Lower leg skin (tissue), 4 donors: ENCODE data around the gene KCTD20. TPM values are rescaled to one million over a fixed set of nuclear protein-coding genes. Genes with fewer than 3 reads are reported as not detected.

ENCODE experiments used
- DNase-seq, 2 donors: peaks; one replicate each; pipeline ENCODE4 v3.0.0-alpha.2; 2019; ENCODE audit warnings: low spot score in 2 of 2
- H3K4me3 ChIP-seq: fragments of 200-600 bp; sonication (generic); 2 replicates; pipeline ENCODE4 v1.5.1; 2017; ENCODE audit warnings: mild to moderate bottlenecking, low read depth; ENCODE audit not compliant: poor library complexity, severe bottlenecking
- POLR2A ChIP-seq, 2 donors: fragments of 450-650 bp; IDR thresholded peaks; one replicate each; pipeline ENCODE4 v1.6.1; 2016 to 2017; ENCODE audit warnings: antibody characterized with exemption in 2 of 2, mild to moderate bottlenecking in 1 of 2, moderate library complexity in 1 of 2
- WGBS, 2 donors: methylation state at CpG; one replicate each; pipeline ENCODE4 v1.1.5; 2018; 5-methylcytosine and 5-hydroxymethylcytosine counted together
- intact Hi-C: fragments of 100-400 bp; cut with DNase I; formaldehyde crosslinking; loops from one replicate; pipeline ENCODE4 v1.15.0; 2023; ENCODE audit warnings: low total_unique reads
- total RNA-seq, 4 donors: library from RNA; depleted of rRNA; stranded (reverse); fragments of >200 nt; gene quantifications; one replicate each; pipeline ENCODE4 v1.1.0, GENCODE V29; 2016
- TF ChIP-seq, protein P1 (sequence below), 3 donors: fragments of 450-650 bp; IDR thresholded peaks; one replicate each; pipeline ENCODE4 v1.5.1; 2016; ENCODE audit warnings: antibody characterized with exemption in 3 of 3, mild to moderate bottlenecking in 3 of 3, moderate library complexity in 2 of 3

KCTD20 gene
- total RNA-seq, 4 donors from 2014 or later = 48.5 to 84.1 (median 56.8) TPM

DNA sequence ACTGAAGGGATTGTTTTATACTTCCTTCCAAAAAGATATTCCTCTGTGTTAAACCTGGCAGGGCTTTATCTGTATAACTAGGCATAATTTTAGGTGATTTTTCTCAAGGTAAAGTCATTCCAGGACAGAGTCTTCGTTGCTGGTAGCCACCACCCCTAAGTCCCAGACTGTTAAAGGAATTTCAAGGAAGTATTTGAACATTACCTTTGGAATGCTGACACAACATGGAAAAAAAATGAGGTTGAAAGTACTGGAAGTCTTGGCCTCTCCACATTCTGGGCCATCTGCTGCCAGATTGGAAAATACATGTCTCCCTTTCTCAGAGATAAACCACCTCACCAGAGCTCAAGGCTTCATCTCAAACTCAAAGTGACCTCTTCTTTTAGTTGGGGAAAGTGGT, 28.3 kb upstream of the KCTD20 start:
- no peak for DNase-seq
- TF ChIP-seq, protein P1, sequence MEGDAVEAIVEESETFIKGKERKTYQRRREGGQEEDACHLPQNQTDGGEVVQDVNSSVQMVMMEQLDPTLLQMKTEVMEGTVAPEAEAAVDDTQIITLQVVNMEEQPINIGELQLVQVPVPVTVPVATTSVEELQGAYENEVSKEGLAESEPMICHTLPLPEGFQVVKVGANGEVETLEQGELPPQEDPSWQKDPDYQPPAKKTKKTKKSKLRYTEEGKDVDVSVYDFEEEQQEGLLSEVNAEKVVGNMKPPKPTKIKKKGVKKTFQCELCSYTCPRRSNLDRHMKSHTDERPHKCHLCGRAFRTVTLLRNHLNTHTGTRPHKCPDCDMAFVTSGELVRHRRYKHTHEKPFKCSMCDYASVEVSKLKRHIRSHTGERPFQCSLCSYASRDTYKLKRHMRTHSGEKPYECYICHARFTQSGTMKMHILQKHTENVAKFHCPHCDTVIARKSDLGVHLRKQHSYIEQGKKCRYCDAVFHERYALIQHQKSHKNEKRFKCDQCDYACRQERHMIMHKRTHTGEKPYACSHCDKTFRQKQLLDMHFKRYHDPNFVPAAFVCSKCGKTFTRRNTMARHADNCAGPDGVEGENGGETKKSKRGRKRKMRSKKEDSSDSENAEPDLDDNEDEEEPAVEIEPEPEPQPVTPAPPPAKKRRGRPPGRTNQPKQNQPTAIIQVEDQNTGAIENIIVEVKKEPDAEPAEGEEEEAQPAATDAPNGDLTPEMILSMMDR (IDR thresholded peaks at IDR 0.05) = no peak
- no peak for TF ChIP-seq POLR2A (IDR thresholded peaks at IDR 0.05)
- H3K4me3 ChIP-seq = no peak overlapping the region
- 13 to 24% methylated on average over 1 of the region's 1 CpG for WGBS, 2 donors
- intact Hi-C loops = no loop called here

DNA sequence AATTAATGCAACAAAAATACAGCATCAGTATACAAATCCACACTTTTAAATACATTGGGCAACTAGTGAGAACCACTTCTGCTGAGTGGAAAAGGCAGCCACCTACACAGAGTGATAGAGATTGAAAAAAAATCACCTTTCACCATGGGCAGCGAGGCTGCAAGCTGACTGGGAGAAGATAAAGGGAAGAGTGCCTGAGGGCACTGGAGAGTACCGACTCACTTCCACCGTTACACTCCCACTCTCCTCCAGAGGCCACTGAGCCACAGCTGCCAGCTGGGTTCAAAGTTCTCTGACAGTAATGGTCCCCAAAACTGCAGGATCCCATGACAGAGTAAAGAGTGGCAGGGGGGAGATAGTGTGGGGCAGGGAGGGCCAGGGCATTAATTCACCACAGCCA, 24.2 kb upstream of the KCTD20 start:
- intact Hi-C loops = no loop called here
- 49 to 69% methylated on average over 3 of the region's 3 CpGs for WGBS, 2 donors
- TF ChIP-seq, protein P1 (IDR thresholded peaks at IDR 0.05) = no peak
- TF ChIP-seq POLR2A (IDR thresholded peaks at IDR 0.05) = no peak
- no peak for DNase-seq
- no peak overlapping the region for H3K4me3 ChIP-seq

DNA sequence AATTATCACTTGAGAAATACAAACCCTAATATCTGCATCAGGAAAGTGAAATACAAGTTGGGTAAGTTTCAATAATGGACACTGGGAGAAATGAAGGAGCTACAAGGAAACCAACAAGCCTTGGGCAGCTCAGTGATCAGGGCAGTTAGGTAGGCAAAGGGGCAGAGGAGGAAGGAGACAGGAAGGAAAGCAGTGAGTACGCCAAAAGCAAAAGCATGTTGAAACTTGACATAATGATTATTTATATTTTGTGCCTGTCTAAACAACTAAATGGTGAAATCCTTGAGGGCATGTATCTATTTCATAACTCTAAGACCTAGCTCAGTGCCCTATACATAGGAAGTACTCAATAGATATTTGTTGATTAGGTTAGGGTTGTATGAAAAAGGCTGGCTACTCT, 23.5 kb upstream of the KCTD20 start:
- whole genome bisulfite sequencing, 2 donors = 52 to 54% methylated on average over 1 of the region's 1 CpG
- no peak for DNase-seq
- TF ChIP-seq, protein P1 (IDR thresholded peaks at IDR 0.05) = no peak
- no peak for TF ChIP-seq POLR2A (IDR thresholded peaks at IDR 0.05)
- intact Hi-C loops = no loop called here
- H3K4me3 ChIP-seq = no peak overlapping the region

DNA sequence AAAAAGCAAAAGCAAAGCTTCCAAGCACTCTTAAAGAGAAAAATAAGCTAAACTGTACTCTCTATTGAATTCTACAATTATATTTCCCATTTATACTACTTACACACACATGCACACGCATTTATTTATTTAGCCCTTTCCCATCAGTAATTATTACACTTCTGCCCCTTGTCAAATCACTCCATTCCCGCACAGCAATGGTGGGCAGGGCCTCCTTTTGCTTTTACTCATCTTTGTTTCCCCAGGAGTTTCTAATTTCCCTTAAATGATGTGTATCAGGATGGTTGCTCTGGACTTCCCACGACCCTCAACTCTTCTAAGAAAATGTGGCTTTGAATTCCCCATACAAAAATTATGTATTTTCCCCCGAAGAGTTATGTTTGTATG, 20.1 kb upstream of the KCTD20 start:
- DNase-seq = no peak
- WGBS, 2 donors = 7 to 11% methylated on average over 4 of the region's 4 CpGs
- no peak for TF ChIP-seq POLR2A (IDR thresholded peaks at IDR 0.05)
- intact Hi-C loops = no loop called here
- H3K4me3 ChIP-seq = peak overlapping the region; percentile 46

DNA sequence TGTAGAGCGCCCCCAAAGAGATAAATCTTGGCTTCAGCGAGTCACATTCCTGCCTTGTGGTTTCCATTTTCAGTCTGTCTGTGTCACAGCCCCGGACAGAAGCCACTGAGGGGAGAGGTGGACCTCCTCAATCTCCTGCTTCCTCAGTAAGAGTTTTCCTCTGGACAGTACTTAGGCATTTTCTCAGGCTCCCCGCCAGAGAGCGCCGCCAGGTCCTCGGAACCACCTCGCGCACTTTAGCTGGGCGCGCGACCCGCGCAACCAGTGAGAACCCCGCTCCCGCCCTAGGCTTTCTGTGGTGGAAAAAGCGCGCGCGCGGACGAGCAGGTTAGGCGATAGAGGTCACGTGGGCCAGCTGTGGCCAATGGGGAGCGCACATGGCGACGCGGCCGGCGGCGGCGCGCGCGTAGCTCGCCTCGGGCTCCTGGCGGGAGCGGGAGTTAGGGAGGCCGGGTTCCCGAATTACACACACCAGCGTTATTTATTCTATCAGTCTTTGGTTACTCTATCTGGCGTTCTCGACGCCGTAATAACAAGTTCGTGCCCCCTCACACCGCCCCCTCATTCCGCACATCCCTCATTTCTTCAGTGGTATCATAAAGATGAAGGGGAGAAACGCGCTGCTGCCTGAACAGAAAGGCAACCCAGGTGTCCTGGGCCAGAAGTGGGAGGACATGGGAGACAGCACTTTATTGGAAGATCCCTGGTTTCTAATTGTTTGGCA, 19.5 kb upstream of the KCTD20 start:
- intact Hi-C loops = no loop called here
- 0 to 1% methylated on average over 39 to 51 of the region's 51 CpGs for WGBS, 2 donors
- H3K4me3 ChIP-seq = peak overlapping the region; percentile 46
- TF ChIP-seq, protein P1 (IDR thresholded peaks at IDR 0.05) = peak in 1 of 3 donors; percentile 56
- no peak for TF ChIP-seq POLR2A (IDR thresholded peaks at IDR 0.05)
- DNase-seq = peak; percentile 97 to 99

DNA sequence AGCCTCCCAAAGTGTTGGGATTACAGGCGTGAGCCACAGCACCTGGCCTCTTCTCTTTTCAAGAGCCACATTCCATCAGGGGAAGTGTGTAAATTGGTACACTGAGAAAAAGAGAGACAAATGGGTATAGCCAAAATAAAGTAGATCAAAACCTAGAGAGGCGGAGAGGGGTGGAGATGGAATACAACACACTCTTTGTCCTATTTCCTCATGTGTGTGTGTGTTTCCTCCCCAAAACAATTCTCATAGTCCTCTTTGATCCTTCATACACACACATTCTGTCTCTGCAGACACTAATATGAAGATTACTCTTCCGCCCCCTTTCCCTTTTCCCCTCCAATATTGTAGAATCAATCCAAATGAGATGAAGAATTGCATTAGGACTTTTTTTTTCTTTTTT, 16.2 kb upstream of the KCTD20 start:
- no peak overlapping the region for H3K4me3 ChIP-seq
- TF ChIP-seq POLR2A (IDR thresholded peaks at IDR 0.05) = no peak
- TF ChIP-seq, protein P1 (IDR thresholded peaks at IDR 0.05) = no peak
- no peak for DNase-seq
- intact Hi-C loops = no loop called here
- 87 to 91% methylated on average over 3 of the region's 3 CpGs for WGBS, 2 donors
